Measurements from ENCODE around the gene EEF1AKMT2.

DNA sequence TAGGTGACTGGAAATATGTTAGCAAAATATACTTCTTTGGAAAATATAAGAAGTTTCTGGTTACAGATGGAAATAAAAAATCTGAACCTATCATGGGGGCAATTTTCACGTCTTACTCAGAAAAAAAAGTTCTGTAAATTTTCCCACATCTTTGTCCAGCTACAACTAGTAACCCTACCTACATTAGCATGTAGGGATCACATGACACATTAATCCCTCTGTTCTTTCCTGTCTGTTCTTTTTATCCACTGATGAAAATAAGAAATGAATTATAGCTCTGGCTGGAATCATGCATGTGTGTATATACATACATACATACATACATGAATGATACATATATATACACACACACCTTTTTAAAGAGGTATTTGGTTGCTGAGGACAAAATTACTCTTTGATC is 43.9 kb downstream of the EEF1AKMT2 start:
- TF ChIP-seq, protein P1, sequence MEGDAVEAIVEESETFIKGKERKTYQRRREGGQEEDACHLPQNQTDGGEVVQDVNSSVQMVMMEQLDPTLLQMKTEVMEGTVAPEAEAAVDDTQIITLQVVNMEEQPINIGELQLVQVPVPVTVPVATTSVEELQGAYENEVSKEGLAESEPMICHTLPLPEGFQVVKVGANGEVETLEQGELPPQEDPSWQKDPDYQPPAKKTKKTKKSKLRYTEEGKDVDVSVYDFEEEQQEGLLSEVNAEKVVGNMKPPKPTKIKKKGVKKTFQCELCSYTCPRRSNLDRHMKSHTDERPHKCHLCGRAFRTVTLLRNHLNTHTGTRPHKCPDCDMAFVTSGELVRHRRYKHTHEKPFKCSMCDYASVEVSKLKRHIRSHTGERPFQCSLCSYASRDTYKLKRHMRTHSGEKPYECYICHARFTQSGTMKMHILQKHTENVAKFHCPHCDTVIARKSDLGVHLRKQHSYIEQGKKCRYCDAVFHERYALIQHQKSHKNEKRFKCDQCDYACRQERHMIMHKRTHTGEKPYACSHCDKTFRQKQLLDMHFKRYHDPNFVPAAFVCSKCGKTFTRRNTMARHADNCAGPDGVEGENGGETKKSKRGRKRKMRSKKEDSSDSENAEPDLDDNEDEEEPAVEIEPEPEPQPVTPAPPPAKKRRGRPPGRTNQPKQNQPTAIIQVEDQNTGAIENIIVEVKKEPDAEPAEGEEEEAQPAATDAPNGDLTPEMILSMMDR (IDR thresholded peaks at IDR 0.05) = no peak
- no peak for TF ChIP-seq GABPB1 (CRISPR knock-in tag; IDR thresholded peaks at IDR 0.05)
- TF ChIP-seq, protein P2, sequence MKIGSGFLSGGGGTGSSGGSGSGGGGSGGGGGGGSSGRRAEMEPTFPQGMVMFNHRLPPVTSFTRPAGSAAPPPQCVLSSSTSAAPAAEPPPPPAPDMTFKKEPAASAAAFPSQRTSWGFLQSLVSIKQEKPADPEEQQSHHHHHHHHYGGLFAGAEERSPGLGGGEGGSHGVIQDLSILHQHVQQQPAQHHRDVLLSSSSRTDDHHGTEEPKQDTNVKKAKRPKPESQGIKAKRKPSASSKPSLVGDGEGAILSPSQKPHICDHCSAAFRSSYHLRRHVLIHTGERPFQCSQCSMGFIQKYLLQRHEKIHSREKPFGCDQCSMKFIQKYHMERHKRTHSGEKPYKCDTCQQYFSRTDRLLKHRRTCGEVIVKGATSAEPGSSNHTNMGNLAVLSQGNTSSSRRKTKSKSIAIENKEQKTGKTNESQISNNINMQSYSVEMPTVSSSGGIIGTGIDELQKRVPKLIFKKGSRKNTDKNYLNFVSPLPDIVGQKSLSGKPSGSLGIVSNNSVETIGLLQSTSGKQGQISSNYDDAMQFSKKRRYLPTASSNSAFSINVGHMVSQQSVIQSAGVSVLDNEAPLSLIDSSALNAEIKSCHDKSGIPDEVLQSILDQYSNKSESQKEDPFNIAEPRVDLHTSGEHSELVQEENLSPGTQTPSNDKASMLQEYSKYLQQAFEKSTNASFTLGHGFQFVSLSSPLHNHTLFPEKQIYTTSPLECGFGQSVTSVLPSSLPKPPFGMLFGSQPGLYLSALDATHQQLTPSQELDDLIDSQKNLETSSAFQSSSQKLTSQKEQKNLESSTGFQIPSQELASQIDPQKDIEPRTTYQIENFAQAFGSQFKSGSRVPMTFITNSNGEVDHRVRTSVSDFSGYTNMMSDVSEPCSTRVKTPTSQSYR (CRISPR knock-in tag; IDR thresholded peaks at IDR 0.05) = no peak
- TF ChIP-seq ZBTB21 (CRISPR knock-in tag; IDR thresholded peaks at IDR 0.05; ENCODE audit: borderline replicate concordance) = no peak
- TF ChIP-seq, protein P3, sequence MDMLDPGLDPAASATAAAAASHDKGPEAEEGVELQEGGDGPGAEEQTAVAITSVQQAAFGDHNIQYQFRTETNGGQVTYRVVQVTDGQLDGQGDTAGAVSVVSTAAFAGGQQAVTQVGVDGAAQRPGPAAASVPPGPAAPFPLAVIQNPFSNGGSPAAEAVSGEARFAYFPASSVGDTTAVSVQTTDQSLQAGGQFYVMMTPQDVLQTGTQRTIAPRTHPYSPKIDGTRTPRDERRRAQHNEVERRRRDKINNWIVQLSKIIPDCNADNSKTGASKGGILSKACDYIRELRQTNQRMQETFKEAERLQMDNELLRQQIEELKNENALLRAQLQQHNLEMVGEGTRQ (CRISPR knock-in tag; IDR thresholded peaks at IDR 0.05) = no peak
- TF ChIP-seq TP53 (CRISPR knock-in tag; IDR thresholded peaks at IDR 0.05) = no peak
- no peak for TF ChIP-seq NFE2L1 (CRISPR knock-in tag; IDR thresholded peaks at IDR 0.05)

Measured in WTC11 (cell line).